BLaER1 (cell line): ENCODE results near the gene ANKRD61.
"Not testable (repeated sequence)": the region's sequence is repeated elsewhere in the genome, so short reads cannot be mapped to it uniquely, and the experiment has no call there.

Experiments used
- H3K27ac ChIP-seq: shearing (Covaris generic); formaldehyde crosslinking; 2 replicates; pipeline ENCODE4 v1.8.1; 2022
- H3K27me3 ChIP-seq: shearing (Covaris generic); formaldehyde crosslinking; 2 replicates; pipeline ENCODE4 v1.8.1; 2022
- H3K36me3 ChIP-seq: shearing (Covaris generic); formaldehyde crosslinking; 2 replicates; pipeline ENCODE4 v1.8.1; 2022
- H3K4me1 ChIP-seq: shearing (Covaris generic); formaldehyde crosslinking; 2 replicates; pipeline ENCODE4 v1.8.1; 2022
- H3K4me2 ChIP-seq: shearing (Covaris generic); formaldehyde crosslinking; 2 replicates; pipeline ENCODE4 v1.8.1; 2022
- H3K4me3 ChIP-seq: shearing (Covaris generic); formaldehyde crosslinking; 2 replicates; pipeline ENCODE4 v1.8.1; 2022
- H3K9ac ChIP-seq: shearing (Covaris generic); formaldehyde crosslinking; 2 replicates; pipeline ENCODE4 v1.8.1; 2022
- H3K9me3 ChIP-seq: shearing (Covaris generic); formaldehyde crosslinking; 2 replicates; pipeline ENCODE4 v1.8.1; 2022
- H4K20me1 ChIP-seq: shearing (Covaris generic); formaldehyde crosslinking; 2 replicates; pipeline ENCODE4 v1.8.1; 2022
- Cebpa-rat ChIP-seq: shearing (Covaris generic); IDR thresholded peaks from 2 replicates; pipeline ENCODE4 v1.8.1; 2022

Gene ANKRD61

GRCh38 chr7:6030988-6031387 lies at the start of gene ANKRD61:
ANKRD61 (plus strand) TSS chr7:6031376; CDS start chr7:6031376, 0 bp downstream.
- Histone ChIP-seq H3K4me3 (no peak within 1 kb of the TSS), H3K27ac (no peak within 1 kb of the TSS), H3K4me1 (peaks cover 19% of the 10 kb centered on the region), H3K9me3 (no peaks in the 10 kb centered on the region), H3K36me3 (peaks cover 98% of the 10 kb centered on the region), H3K9ac (no peak within 1 kb of the TSS), H3K27me3 (no peaks in the 10 kb centered on the region), H4K20me1 (peaks cover 44% of the 10 kb centered on the region), H3K4me2 (no peak within 1 kb of the TSS)
- no peak for TF ChIP-seq Cebpa-rat

- H3K27ac ChIP-seq, H4K20me1 ChIP-seq, H3K4me1 ChIP-seq, H3K4me3 ChIP-seq, H3K9me3 ChIP-seq, H3K27me3 ChIP-seq, H3K4me2 ChIP-seq, H3K9ac ChIP-seq: not testable (repeated sequence)
- H3K36me3 ChIP-seq, result peaks cover 63% of the 10 kb centered on the region
Measured at GRCh38 chr7:5987061-5987460, 44.1 kb upstream of the ANKRD61 start.

GRCh38 chr7:5997210-5997808 lies 33.9 kb upstream of the ANKRD61 start:
- TF ChIP-seq Cebpa-rat, result no peak
- H3K27ac ChIP-seq, result no peak overlapping the region
- H3K4me2 ChIP-seq, result no peak overlapping the region
- no peaks in the 10 kb centered on the region for H3K27me3 ChIP-seq
- H3K9ac ChIP-seq, result no peak overlapping the region
- H4K20me1 ChIP-seq, result no peaks in the 10 kb centered on the region
- peaks cover 90% of the 10 kb centered on the region for H3K36me3 ChIP-seq
- H3K4me1 ChIP-seq, result 0 out of 2 replicates have a peak, but pooled peaks cover 5% of the 10 kb centered on the region
- no peak overlapping the region for H3K4me3 ChIP-seq
- no peaks in the 10 kb centered on the region for H3K9me3 ChIP-seq

GRCh38 chr7:6007386-6007785 lies 23.8 kb upstream of the ANKRD61 start:
- Histone ChIP-seq H3K27me3 (no peaks in the 10 kb centered on the region), H3K4me3 (no peak overlapping the region), H3K36me3 (peaks cover 44% of the 10 kb centered on the region), H3K27ac (no peak overlapping the region), H3K4me1 (peaks cover 37% of the 10 kb centered on the region), H3K9ac (no peak overlapping the region), H4K20me1 (no peaks in the 10 kb centered on the region; the same call in 1 of the 2 replicates), H3K4me2 (no peak overlapping the region), H3K9me3 (no peaks in the 10 kb centered on the region)
- no peak for TF ChIP-seq Cebpa-rat

GRCh38 chr7:6007835-6008590 lies 23.2 kb upstream of the ANKRD61 start:
- peaks cover 37% of the 10 kb centered on the region for H3K4me1 ChIP-seq
- H3K27me3 ChIP-seq, H3K9me3 ChIP-seq, H4K20me1 ChIP-seq: not testable (repeated sequence)
- peak overlapping the region; percentile 84 for H3K27ac ChIP-seq
- H3K9ac ChIP-seq, result peak overlapping the region; percentile 83
- H3K4me2 ChIP-seq, result peak overlapping the region; percentile 95
- peaks cover 44% of the 10 kb centered on the region for H3K36me3 ChIP-seq
- H3K4me3 ChIP-seq, result peak overlapping the region; percentile 81

GRCh38 chr7:6008668-6009611 lies 22.2 kb upstream of the ANKRD61 start, which contains the start of the genes AIMP2 and PMS2:
AIMP2 (plus strand) TSS chr7:6009272; CDS start chr7:6009364, 92 bp downstream.
PMS2 (minus strand) TSS chr7:6009049; CDS start chr7:6009019, 30 bp downstream.
- TF ChIP-seq Cebpa-rat, result no peak
- Histone ChIP-seq H4K20me1 (peaks cover 8% of the 10 kb centered on the region; the same call in 1 of the 2 replicates), H3K27ac (peak within 1 kb of the TSS; percentile 84), H3K36me3 (peaks cover 45% of the 10 kb centered on the region), H3K4me2 (peak within 1 kb of the TSS; percentile 95), H3K4me3 (peak within 1 kb of the TSS; percentile 81), H3K9me3 (no peaks in the 10 kb centered on the region), H3K9ac (peak within 1 kb of the TSS; percentile 83), H3K27me3 (no peaks in the 10 kb centered on the region), H3K4me1 (peaks cover 37% of the 10 kb centered on the region)

- H3K4me2 ChIP-seq, result peak overlapping the region; percentile 60
- not testable (repeated sequence) for H3K27ac ChIP-seq, H3K27me3 ChIP-seq, H3K9me3 ChIP-seq
- peaks cover 20% of the 10 kb centered on the region for H4K20me1 ChIP-seq
- H3K4me1 ChIP-seq, result peaks cover 39% of the 10 kb centered on the region
- peaks cover 46% of the 10 kb centered on the region for H3K36me3 ChIP-seq
- peak overlapping the region; percentile 81 for H3K4me3 ChIP-seq
- peak overlapping the region; percentile 83; the same call in 1 of the 2 replicates for H3K9ac ChIP-seq
Measured at GRCh38 chr7:6010370-6010769, 20.8 kb upstream of the ANKRD61 start.

- Histone ChIP-seq H3K36me3 (peaks cover 57% of the 10 kb centered on the region), H3K4me2 (no peak overlapping the region), H4K20me1 (peaks cover 31% of the 10 kb centered on the region), H3K4me1 (peaks cover 50% of the 10 kb centered on the region), H3K4me3 (no peak overlapping the region), H3K27me3 (no peaks in the 10 kb centered on the region), H3K27ac (no peak overlapping the region), H3K9me3 (no peaks in the 10 kb centered on the region), H3K9ac (no peak overlapping the region)
- TF ChIP-seq Cebpa-rat, result no peak
Measured at GRCh38 chr7:6011541-6011940, 19.6 kb upstream of the ANKRD61 start.

GRCh38 chr7:6012355-6013104 lies 18.6 kb upstream of the ANKRD61 start:
- no peaks in the 10 kb centered on the region for H3K27me3 ChIP-seq
- peaks cover 36% of the 10 kb centered on the region for H4K20me1 ChIP-seq
- no peak overlapping the region for H3K9ac ChIP-seq
- no peak overlapping the region for H3K27ac ChIP-seq
- peaks cover 44% of the 10 kb centered on the region for H3K4me1 ChIP-seq
- H3K36me3 ChIP-seq, result peaks cover 67% of the 10 kb centered on the region
- H3K4me3 ChIP-seq, result no peak overlapping the region
- H3K4me2 ChIP-seq, result no peak overlapping the region
- no peaks in the 10 kb centered on the region for H3K9me3 ChIP-seq
- TF ChIP-seq Cebpa-rat, result 0 out of 2 replicates have a peak, but pooled peaks have one; percentile 65
